Spleen (tissue), 13 donors: ENCODE data around the gene PSMD5. TPM values are rescaled to one million over a fixed set of nuclear protein-coding genes. Genes with fewer than 3 reads are reported as not detected.

ENCODE experiments used
- DNase-seq: peaks from one replicate; pipeline ENCODE4 v3.0.0-alpha.2; 2020
- H3K27ac ChIP-seq, 8 donors: fragments of 200-600 bp; sonication (generic) in 7 of 8; 1 replicate in 4 of 8; 2 replicates in 4 of 8; pipeline versions ENCODE4 v1.5.0 to v1.8.0; 2016 to 2021; ENCODE audit warnings: inconsistent platforms in 4 of 8, mild to moderate bottlenecking in 4 of 8, moderate library complexity in 1 of 8
- H3K27me3 ChIP-seq, 7 donors: fragments of 200-600 bp; sonication (generic) in 6 of 7; replicated peaks in 1 of 7; 1 replicate in 4 of 7; 2 replicates in 3 of 7; pipeline versions ENCODE4 v1.5.0 to v1.8.0; 2016 to 2021; ENCODE audit warnings: inconsistent platforms in 3 of 7, mild to moderate bottlenecking in 1 of 7
- H3K36me3 ChIP-seq, 6 donors: fragments of 200-600 bp; sonication (generic) in 5 of 6; 1 replicate in 4 of 6; 2 replicates in 2 of 6; pipeline versions ENCODE4 v1.5.0 to v1.8.0; 2016 to 2021; ENCODE audit warnings: inconsistent platforms in 2 of 6
- H3K4me1 ChIP-seq, 6 donors: fragments of 200-600 bp; sonication (generic) in 5 of 6; 1 replicate in 3 of 6; 2 replicates in 3 of 6; pipeline versions ENCODE4 v1.5.0 to v1.8.0; 2016 to 2021; ENCODE audit warnings: inconsistent platforms in 3 of 6
- H3K4me3 ChIP-seq, 8 donors: fragments of 200-600 bp; sonication (generic) in 7 of 8; 1 replicate in 4 of 8; 2 replicates in 4 of 8; pipeline versions ENCODE4 v1.5.0 to v1.8.0; 2016 to 2021; ENCODE audit warnings: inconsistent platforms in 4 of 8, mild to moderate bottlenecking in 4 of 8, moderate library complexity in 2 of 8
- H3K9me3 ChIP-seq, 8 donors: fragments of 200-600 bp; sonication (generic) in 7 of 8; 1 replicate in 4 of 8; 2 replicates in 4 of 8; pipeline versions ENCODE4 v1.5.0 to v1.8.0; 2016 to 2021; ENCODE audit warnings: inconsistent platforms in 4 of 8
- POLR2A ChIP-seq, 3 donors: fragments of 450-650 bp; IDR thresholded peaks; one replicate each; pipeline ENCODE4 v1.5.1; 2017; ENCODE audit warnings: antibody characterized with exemption in 3 of 3, mild to moderate bottlenecking in 1 of 3
- POLR2AphosphoS5 ChIP-seq, 3 donors: sonication (generic); formaldehyde crosslinking; IDR thresholded peaks; one replicate each; pipeline ENCODE4 v1.5.1; 2017; ENCODE audit warnings: antibody characterized with exemption in 3 of 3
- WGBS, 5 donors: extraction: QIAGEN DNeasy Blood & Tissue Kit in 3 of 5; methylation state at CpG; one replicate each; pipeline versions ENCODE4 v1.1.5 to v1.1.7; 2013 to 2018; 5-methylcytosine and 5-hydroxymethylcytosine counted together
- intact Hi-C: fragments of 100-400 bp; cut with DNase I; formaldehyde crosslinking; loops from one replicate; pipeline ENCODE4 v1.15.0; 2023; ENCODE audit warnings: low total_unique reads
- long read RNA-seq, 2 donors: transcript quantifications; one replicate each; lab custom pipeline, GENCODE V29; 2026
- polyA plus RNA-seq, 3 donors: library from polyadenylated mRNA; stranded (reverse); fragments of 200-250 nt; gene quantifications; one replicate each; pipeline ENCODE4 v1.2.1, GENCODE V29; 2013
- total RNA-seq, 7 donors: library from RNA; depleted of rRNA in 3 of 7; stranded (reverse); fragments of >200 nt in 3 of 7; fragmentation: NEBNext Ultra II Directional in 4 of 7; extraction: Animal tissue kit (Norgen Biotek cat#: 25700) in 4 of 7; gene quantifications; one replicate each; pipeline versions ENCODE4 v1.1.0 to v1.2.1, GENCODE V29; 2016 to 2021
- TF ChIP-seq, protein P1 (sequence below), 11 experiments: fragments of 200-600 bp in 7 of 11; fragments of 450-650 bp in 4 of 11; sonication (generic) in 4 of 11; IDR thresholded peaks in 8 of 11; conservative IDR thresholded peaks in 3 of 11; 1 replicate in 7 of 11; 2 replicates in 4 of 11; pipeline versions ENCODE4 v1.4.0 to v1.8.0; 2016 to 2021; ENCODE audit warnings: antibody characterized with exemption in 11 of 11, inconsistent platforms in 4 of 11, mild to moderate bottlenecking in 1 of 11
- donor health status: healthy with polysubstance abuse.
- donor health status: DM: no; HTN: no; CAD: no; lungs with moderate emphysema.
- donor health status: DM: no; HTN: no; CAD: no.
- donor health status: Bipolar disorder and iron deficiency.
- donor health status: healthy.
- donor health status: DM: no; HTN: no; CAD: no.
- donor health status: DM: yes; HTN: yes; CAD: no.

The PSMD5 gene
- total RNA-seq (10 to 100 TPM; 26.1 to 41.4 (median 34.8) TPM), polyA plus RNA-seq (10 to 100 TPM in 2 of 3 donors, 1 to 10 TPM in 1; 8.9 to 14.0 (median 11.3) TPM)
- long read RNA-seq, donor 1, partial matches to known transcripts, result 0 of 2 reads
- long read RNA-seq, donor 1, other reads (novel, unspliced or antisense), result 0 of 2 reads
- long read RNA-seq, donor 2, partial matches to known transcripts, result 0 of 6 reads
- long read RNA-seq, donor 2, other reads (novel, unspliced or antisense), result 0 of 6 reads

DNA sequence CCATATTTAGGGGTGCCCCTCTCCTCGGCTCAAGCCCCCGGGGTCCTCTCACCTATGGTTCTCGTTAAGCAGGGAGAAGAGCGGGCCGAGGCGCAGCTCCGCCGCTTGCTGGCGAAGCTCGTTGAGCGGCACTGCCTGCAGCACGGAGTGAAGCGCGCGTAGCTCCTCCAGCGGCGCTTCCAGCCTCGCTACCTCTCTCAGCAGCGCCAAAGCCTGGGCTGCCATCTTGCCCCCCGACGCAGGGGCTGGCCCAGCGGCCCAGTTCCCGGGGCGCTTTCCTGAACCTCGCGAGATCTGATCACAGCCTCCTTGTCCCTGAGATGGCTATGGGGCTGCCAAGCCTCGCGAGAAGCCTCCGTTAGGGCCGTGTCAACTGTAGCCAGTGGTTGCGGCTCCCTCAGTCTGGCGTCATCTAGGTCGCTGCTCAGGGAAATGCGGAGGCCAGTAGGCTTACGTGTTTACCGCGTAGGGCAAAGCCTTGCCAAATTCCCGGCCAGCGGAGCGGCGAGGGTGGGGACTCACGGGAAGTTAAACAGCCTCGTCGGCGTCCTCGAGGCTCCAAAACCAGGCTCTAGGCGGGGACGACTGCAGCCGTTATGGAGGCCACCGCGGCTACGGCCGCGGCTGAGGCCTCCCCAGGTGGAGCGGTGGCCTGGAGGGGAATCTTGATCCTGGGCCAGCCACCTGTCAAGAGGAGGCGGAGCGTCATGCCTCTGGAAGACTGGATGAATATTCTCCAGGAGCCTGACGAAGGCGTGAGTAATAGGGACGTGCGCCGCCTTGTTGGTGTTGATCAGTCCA lies at the start of gene PSMD5:
Gene PSMD5, minus strand, starts transcription at position 238 of the 801 bp plus-strand sequence. Its CDS starts 13 bp downstream, at position 225.
- DNase-seq, result peak; percentile 99
- H3K4me1 ChIP-seq, result peaks cover 20 to 92% (median 53%) of the 10 kb centered on the region in 6 donors
- peak within 1 kb of the TSS; percentile 48 to 86 (median 62) for H3K4me3 ChIP-seq
- peaks cover 0 to 4% (median 0%) of the 10 kb centered on the region in 8 donors for H3K9me3 ChIP-seq
- intact Hi-C loops, result no loop called here
- WGBS, 5 donors, result 3 to 20% (median 8%) methylated on average over 40 to 62 of the region's 62 CpGs
- no peaks in the 10 kb centered on the region for H3K27me3 ChIP-seq
- TF ChIP-seq, protein P1, sequence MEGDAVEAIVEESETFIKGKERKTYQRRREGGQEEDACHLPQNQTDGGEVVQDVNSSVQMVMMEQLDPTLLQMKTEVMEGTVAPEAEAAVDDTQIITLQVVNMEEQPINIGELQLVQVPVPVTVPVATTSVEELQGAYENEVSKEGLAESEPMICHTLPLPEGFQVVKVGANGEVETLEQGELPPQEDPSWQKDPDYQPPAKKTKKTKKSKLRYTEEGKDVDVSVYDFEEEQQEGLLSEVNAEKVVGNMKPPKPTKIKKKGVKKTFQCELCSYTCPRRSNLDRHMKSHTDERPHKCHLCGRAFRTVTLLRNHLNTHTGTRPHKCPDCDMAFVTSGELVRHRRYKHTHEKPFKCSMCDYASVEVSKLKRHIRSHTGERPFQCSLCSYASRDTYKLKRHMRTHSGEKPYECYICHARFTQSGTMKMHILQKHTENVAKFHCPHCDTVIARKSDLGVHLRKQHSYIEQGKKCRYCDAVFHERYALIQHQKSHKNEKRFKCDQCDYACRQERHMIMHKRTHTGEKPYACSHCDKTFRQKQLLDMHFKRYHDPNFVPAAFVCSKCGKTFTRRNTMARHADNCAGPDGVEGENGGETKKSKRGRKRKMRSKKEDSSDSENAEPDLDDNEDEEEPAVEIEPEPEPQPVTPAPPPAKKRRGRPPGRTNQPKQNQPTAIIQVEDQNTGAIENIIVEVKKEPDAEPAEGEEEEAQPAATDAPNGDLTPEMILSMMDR (IDR thresholded peaks at IDR 0.05 in 8 of 11, conservative IDR thresholded peaks at IDR 0.05 in 3 of 11), result peak in 6 of 11 experiments; percentile 24 to 65 (median 54)
- TF ChIP-seq POLR2AphosphoS5 (IDR thresholded peaks at IDR 0.05), result peak; percentile 96 to 98 (median 97)
- peak; percentile 38 to 65 (median 47) for TF ChIP-seq POLR2A (IDR thresholded peaks at IDR 0.05)
- peaks cover 0 to 45% (median 0%) of the 10 kb centered on the region in 6 donors for H3K36me3 ChIP-seq
- H3K27ac ChIP-seq, result peak within 1 kb of the TSS; percentile 82 to 98 (median 95)

DNA sequence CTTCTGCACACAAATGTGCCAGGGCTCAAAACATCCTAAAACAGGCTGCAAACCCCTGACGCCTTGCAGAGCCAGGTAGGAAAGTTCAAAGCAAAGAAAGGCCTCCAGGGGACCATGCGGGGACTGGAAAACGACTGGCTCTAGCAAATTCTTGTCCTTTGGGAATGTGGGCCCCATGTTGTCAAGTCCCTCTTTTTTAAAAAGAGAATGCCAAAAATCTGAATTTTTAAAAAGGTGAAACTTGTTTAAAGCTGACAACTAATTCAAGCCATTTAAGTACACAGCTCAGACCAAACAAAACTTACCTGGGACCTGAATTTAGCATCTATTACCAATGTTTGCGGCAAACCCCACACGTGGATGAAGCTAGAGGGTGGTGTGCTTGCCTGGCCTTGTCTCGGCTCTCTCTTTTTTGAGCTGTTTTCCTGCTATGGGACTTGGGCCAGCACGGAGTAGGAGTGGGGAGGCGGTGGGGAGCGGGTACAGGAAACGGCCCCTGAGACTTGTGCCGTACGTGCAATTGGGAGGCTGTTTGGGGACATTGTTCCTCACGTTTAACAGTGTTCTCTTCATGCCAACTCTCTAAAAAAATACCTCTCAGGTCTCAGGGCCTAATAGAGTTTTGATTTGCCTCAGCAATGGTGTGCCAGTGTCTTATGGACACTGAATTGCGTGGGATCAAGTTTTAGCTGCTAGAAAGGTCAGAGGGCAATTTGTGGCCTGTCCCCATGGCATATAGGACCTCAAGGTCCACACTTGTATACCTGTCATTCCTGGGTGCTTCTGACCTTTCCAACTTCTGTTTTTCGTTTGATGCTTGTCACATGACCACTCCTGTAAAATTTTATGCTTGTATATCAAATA lies 49.4 kb upstream of the PSMD5 start:
- no peak for DNase-seq
- no peak overlapping the region for H3K4me3 ChIP-seq
- intact Hi-C loops, result no loop called here
- H3K27me3 ChIP-seq, result no peaks in the 10 kb centered on the region
- no peaks in the 10 kb centered on the region for H3K36me3 ChIP-seq
- H3K27ac ChIP-seq, result peak overlapping the region; percentile 35 to 81 (median 69)
- H3K9me3 ChIP-seq, result no peaks in the 10 kb centered on the region
- peaks cover 28 to 63% (median 37%) of the 10 kb centered on the region in 6 donors for H3K4me1 ChIP-seq
- 28 to 36% (median 34%) methylated on average over 15 of the region's 15 CpGs for WGBS, 5 donors
- TF ChIP-seq, protein P1 (IDR thresholded peaks at IDR 0.05 in 8 of 11, conservative IDR thresholded peaks at IDR 0.05 in 3 of 11), result no peak
- TF ChIP-seq POLR2AphosphoS5 (IDR thresholded peaks at IDR 0.05), result peak in 1 of 3 donors; percentile 14

DNA sequence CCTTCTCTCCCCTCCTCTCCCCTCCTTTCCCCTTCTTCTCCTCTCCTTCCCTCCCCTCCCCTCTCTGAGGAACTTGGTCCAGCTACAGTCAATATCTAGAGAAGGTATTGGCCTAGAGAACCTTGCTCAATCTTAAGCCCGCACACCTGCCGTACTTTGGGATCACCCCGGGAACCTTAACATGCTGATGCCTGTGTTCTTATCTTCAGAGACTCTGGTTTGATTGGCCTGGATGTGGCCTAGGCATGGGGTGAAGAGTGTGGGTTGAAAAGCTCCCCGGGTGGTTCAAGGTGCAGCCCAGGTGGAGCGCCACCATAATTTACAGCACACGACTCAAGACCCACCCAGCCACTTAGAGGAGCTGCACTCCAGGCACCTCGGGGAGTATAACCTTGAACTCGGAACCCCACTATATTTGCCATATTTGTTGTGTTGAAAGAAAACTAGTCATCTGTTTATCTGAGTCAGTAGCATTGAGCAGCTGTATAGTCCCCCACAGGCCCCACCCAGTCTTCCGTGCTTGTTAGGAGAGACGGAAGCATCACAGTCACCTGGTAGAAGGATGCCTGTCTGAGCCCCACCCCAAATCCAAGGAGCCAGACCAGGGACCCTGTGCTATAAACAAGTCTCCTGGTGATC lies 48.6 kb upstream of the PSMD5 start:
- 72 to 82% (median 81%) methylated on average over 10 of the region's 10 CpGs for WGBS, 5 donors
- intact Hi-C loops, result no loop called here
- H3K36me3 ChIP-seq, result no peaks in the 10 kb centered on the region
- no peak for DNase-seq
- TF ChIP-seq POLR2A (IDR thresholded peaks at IDR 0.05) (no peak), POLR2AphosphoS5 (IDR thresholded peaks at IDR 0.05) (no peak)
- TF ChIP-seq, protein P1 (IDR thresholded peaks at IDR 0.05 in 8 of 11, conservative IDR thresholded peaks at IDR 0.05 in 3 of 11), result no peak
- H3K27ac ChIP-seq, result peak overlapping the region; percentile 35 to 81 (median 69)
- no peaks in the 10 kb centered on the region for H3K9me3 ChIP-seq
- H3K4me1 ChIP-seq, result peaks cover 24 to 57% (median 32%) of the 10 kb centered on the region in 6 donors
- no peak overlapping the region for H3K4me3 ChIP-seq
- H3K27me3 ChIP-seq, result no peaks in the 10 kb centered on the region
